Heart right ventricle (tissue), 16 donors: Measurements from ENCODE around the gene DTNB. TPM values are rescaled to one million over a fixed set of nuclear protein-coding genes. Genes with fewer than 3 reads are reported as not detected.
A peak's percentile ranks its signal among the peaks of the same experiment; 100 is the strongest.
"Not testable (repeated sequence)": the region's sequence is repeated elsewhere in the genome, so short reads cannot be mapped to it uniquely, and the experiment has no call there.

Experiments
- ATAC-seq, 8 donors: fragments of 200-7000 bp; cut with Tn5 transposase; one replicate each; pipeline ENCODE4 v1.9.1; 2020; ENCODE audit warnings: mild to moderate bottlenecking in 8 of 8, moderate library complexity in 8 of 8, moderate number of reproducible peaks in 1 of 8
- DNase-seq, 2 donors: peaks; one replicate each; pipeline ENCODE4 v3.0.0-alpha.2; 2020
- H3K27ac ChIP-seq, 10 donors: fragments of 200-600 bp; sonication (generic) in 2 of 10; one replicate each; pipeline versions ENCODE4 v1.5.0 to v1.8.0; 2020 to 2022; ENCODE audit warnings: mild to moderate bottlenecking in 3 of 10
- H3K27me3 ChIP-seq, 7 donors: fragments of 200-600 bp; one replicate each; pipeline ENCODE4 v1.8.0; 2021 to 2022; ENCODE audit warnings: mild to moderate bottlenecking in 2 of 7
- H3K36me3 ChIP-seq, 9 donors: fragments of 200-600 bp; sonication (generic) in 1 of 9; one replicate each; pipeline versions ENCODE4 v1.5.0 to v1.8.0; 2020 to 2022; ENCODE audit warnings: mild to moderate bottlenecking in 2 of 9
- H3K4me1 ChIP-seq, 9 donors: fragments of 200-600 bp; sonication (generic) in 1 of 9; one replicate each; pipeline versions ENCODE4 v1.5.0 to v1.8.0; 2020 to 2022; ENCODE audit warnings: mild to moderate bottlenecking in 4 of 9
- H3K4me3 ChIP-seq, 10 donors: fragments of 200-600 bp; sonication (generic) in 2 of 10; one replicate each; pipeline versions ENCODE4 v1.5.0 to v1.8.0; 2020 to 2022; ENCODE audit warnings: mild to moderate bottlenecking in 7 of 10, moderate library complexity in 2 of 10
- H3K9me3 ChIP-seq, 11 donors: fragments of 200-600 bp in 10 of 11; sonication (generic) in 2 of 11; one replicate each; pipeline versions ENCODE4 v1.5.0 to v1.8.0; 2013 to 2022; ENCODE audit warnings: mild to moderate bottlenecking in 2 of 11, control low read depth in 1 of 11, moderate library complexity in 1 of 11
- WGBS, 2 donors: extraction: QIAGEN DNeasy Blood & Tissue Kit; methylation state at CpG; one replicate each; pipeline ENCODE4 v1.1.7; 2013; ENCODE audit warnings: inconsistent platforms in 1 of 2; 5-methylcytosine and 5-hydroxymethylcytosine counted together
- intact Hi-C, 10 donors: fragments of 100-400 bp; cut with DNase I; formaldehyde crosslinking; loops; one replicate each; pipeline versions ENCODE4 v1.11.1 to v1.14.2; 2022
- polyA plus RNA-seq, 2 donors: library from polyadenylated mRNA; stranded (reverse); fragments of 200-250 nt; gene quantifications; one replicate each; pipeline ENCODE4 v1.2.3, GENCODE V29; 2013
- total RNA-seq, 10 donors: library from RNA; stranded (reverse); fragmentation: NEBNext Ultra II Directional in 3 of 10; extraction: Animal tissue kit (Norgen Biotek cat#: 25700) in 3 of 10; gene quantifications; one replicate each; pipeline versions ENCODE4 v1.2.1 to v1.2.4, GENCODE V29; 2021 to 2023
- TF ChIP-seq, protein P1 (sequence below), 9 donors: fragments of 200-600 bp; sonication (generic) in 2 of 9; IDR thresholded peaks; one replicate each; pipeline versions ENCODE4 v1.5.0 to v1.8.0; 2021 to 2022; ENCODE audit warnings: antibody characterized with exemption in 9 of 9, mild to moderate bottlenecking in 5 of 9, moderate library complexity in 1 of 9
- donor health status: Arrhythmogenic right ventricular cardiomyopathy.
- donor health status: ischemic (EF 13 %, LVEDD 7.1; RV severe dilation, severe dysfunction).
- donor health status: healthy with polysubstance abuse.
- donor health status: DM: no; HTN: yes; CAD: no.
- donor health status: DM: no; HTN: no; CAD: no.
- donor health status: ischemic (EF 25% LVEDD 6.9; RV normal size, moderate dysfunction).
- donor health status: ischemic (EF 25% LVEDD 5.7; RV mildly dilated, moderate dysfunction).
- donor health status: healthy.
- donor health status: DM: yes; HTN: yes; CAD: no.
- donor health status: Ischemic cardiomyopathy.
- donor health status: ischemic (EF 35%, LVEDD 5.7; RV mildly dilated, moderate dysfunction).
- donor health status: nonischemic (EF 11% LVEDD 7.7; RV severe dilation, severe dysfunction).
- donor health status: DM: yes; HTN: yes; CAD: no.
- donor health status: PGD.
- donor health status: ischemic (EF 29% LVEDD 5.4; RV normal size, mild dysfunction).
- donor health status: nonischemic (EF 23%, LVEDD 6.1; RV moderate dilation, normal function).

Gene DTNB
- total and polyA plus RNA-seq, 12 donors = 2.8 to 11.3 (median 7.8) TPM

DNA sequence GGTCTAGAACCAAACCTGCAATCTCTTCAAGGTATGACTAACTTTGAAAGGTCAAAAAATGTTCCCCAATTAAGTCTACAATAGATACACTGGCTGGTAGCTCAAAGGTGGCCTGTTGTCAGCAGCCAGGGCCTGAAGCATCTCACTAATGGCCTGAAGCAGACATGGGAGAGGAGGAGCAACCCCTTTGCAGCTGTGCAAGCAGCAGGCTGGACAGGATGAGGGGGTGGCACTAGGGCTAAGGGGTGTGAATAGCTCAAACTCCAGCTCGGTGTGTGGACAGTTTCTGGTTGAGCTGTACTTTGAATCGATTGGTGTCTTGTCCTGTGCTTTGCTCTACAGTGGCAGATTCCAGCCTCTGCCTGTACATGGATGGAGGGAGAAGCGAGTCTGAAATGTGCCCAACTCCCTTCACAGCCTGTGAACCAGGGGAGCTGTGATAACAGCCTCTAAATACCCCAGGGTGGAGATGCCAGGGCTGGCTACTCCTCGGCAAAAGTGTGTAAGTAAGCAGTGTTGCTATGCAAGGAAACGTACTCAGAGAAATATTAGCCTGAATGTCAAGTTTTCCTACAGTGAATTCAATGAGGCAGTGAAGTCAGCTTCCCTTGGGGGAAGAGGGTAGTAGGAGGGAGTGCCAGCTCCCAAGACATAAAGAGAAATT lies 34.7 kb upstream of the DTNB start:
- Histone ChIP-seq H3K4me1 (peaks cover 0 to 14% (median 0%) of the 10 kb centered on the region in 9 donors), H3K36me3 (no peaks in the 10 kb centered on the region), H3K27me3 (peaks cover 0 to 8% (median 0%) of the 10 kb centered on the region in 7 donors), H3K9me3 (no peaks in the 10 kb centered on the region), H3K27ac (no peak overlapping the region), H3K4me3 (no peak overlapping the region)
- 62 to 64% methylated on average over 5 of the region's 5 CpGs for WGBS, 2 donors
- no peak for DNase-seq
- no peak for ATAC-seq
- intact Hi-C loops = no loop called here
- TF ChIP-seq, protein P1, sequence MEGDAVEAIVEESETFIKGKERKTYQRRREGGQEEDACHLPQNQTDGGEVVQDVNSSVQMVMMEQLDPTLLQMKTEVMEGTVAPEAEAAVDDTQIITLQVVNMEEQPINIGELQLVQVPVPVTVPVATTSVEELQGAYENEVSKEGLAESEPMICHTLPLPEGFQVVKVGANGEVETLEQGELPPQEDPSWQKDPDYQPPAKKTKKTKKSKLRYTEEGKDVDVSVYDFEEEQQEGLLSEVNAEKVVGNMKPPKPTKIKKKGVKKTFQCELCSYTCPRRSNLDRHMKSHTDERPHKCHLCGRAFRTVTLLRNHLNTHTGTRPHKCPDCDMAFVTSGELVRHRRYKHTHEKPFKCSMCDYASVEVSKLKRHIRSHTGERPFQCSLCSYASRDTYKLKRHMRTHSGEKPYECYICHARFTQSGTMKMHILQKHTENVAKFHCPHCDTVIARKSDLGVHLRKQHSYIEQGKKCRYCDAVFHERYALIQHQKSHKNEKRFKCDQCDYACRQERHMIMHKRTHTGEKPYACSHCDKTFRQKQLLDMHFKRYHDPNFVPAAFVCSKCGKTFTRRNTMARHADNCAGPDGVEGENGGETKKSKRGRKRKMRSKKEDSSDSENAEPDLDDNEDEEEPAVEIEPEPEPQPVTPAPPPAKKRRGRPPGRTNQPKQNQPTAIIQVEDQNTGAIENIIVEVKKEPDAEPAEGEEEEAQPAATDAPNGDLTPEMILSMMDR (IDR thresholded peaks at IDR 0.05) = no peak

DNA sequence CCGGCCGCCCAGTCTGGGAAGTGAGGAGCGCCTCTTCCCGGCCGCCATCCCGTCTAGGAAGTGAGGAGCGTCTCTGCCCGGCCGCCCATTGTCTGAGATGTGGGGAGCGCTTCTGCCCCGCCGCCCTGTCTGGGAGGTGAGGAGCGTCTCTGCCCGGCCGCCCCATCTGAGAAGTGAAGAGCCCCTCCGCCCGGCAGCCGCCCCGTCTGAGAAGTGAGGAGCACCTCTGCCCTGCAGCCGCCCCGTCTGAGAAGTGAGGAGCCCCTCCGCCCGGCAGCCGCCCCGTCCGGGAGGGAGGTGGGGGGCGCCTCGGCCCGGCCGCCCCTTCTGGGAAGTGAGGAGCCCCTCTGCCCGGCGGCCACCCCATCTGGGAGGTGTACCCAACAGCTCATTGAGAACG lies 32.2 kb upstream of the DTNB start:
- intact Hi-C loops, ATAC-seq: not testable (repeated sequence)
- WGBS, 2 donors = 93 to 94% methylated on average over 29 to 33 of the region's 33 CpGs

DNA sequence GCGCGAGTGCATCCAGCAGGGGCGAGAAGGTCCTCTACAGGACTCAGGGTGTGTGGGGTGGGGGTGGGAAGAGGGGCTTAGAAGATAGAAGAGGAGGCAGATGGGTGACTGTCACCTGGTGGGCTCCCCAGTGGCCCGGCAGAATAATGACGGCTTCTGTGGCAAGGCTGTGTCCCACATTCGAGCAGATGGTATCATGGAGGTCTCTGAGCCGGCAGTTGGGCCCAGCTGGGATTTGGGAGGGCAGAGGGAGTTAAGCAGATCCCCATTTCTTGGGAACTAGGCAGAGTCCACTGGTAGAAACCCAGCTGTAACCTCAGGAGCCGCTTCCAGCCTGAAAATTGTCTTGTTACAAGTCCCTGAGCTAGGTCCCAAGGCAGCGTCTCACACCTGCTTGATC lies 28.4 kb upstream of the DTNB start:
- ATAC-seq (no peak), DNase-seq (no peak)
- Histone ChIP-seq H3K27me3 (peaks cover 0 to 5% (median 0%) of the 10 kb centered on the region in 7 donors), H3K4me1 (peaks cover 0 to 7% (median 0%) of the 10 kb centered on the region in 9 donors), H3K36me3 (no peaks in the 10 kb centered on the region), H3K27ac (no peak overlapping the region), H3K4me3 (no peak overlapping the region), H3K9me3 (no peaks in the 10 kb centered on the region)
- intact Hi-C loops = loop anchor here in 1 of 10 donors (5.0 kb wide), 1 partner anchor 94 kb away; no protein-coding TSS in a partner anchor
- 85 to 87% methylated on average over 9 of the region's 9 CpGs for WGBS, 2 donors
- TF ChIP-seq, protein P1 (IDR thresholded peaks at IDR 0.05) = no peak

More for the DNA sequence above, 32.2 kb upstream of the DTNB start:
- not testable (repeated sequence) for H3K9me3 ChIP-seq, H3K36me3 ChIP-seq, H3K4me1 ChIP-seq, DNase-seq, H3K27me3 ChIP-seq, H3K27ac ChIP-seq, H3K4me3 ChIP-seq

DNA sequence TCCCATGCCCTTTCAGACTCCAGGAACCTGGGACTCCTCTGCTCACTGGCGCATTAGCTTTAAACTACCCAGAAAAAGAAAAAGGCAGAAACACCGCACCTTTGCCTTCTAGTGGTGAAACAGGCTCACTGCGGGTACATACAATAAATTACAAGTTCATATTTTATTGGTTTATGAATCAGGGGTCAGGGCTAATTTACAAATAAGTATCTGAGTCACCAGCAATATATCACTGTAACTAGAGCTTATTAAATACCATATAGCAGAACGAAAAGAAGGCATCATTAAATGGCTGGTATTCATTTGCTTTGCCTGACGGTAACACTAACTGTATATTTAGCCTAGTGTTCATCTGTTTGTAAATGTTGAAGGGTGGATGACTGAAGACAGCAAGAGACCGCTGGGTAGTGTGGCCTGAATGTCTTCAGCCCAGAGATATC lies 26.9 kb upstream of the DTNB start:
- ATAC-seq = no peak
- intact Hi-C loops = loop anchor here in 1 of 10 donors (5.0 kb wide), 1 partner anchor 93 kb away; no protein-coding TSS in a partner anchor
- TF ChIP-seq, protein P1 (IDR thresholded peaks at IDR 0.05) = peak; percentile 45 to 73 (median 66)
- no peak for DNase-seq
- no peak overlapping the region for H3K4me3 ChIP-seq
- H3K27me3 ChIP-seq = peaks cover 0 to 15% (median 0%) of the 10 kb centered on the region in 7 donors
- no peak overlapping the region for H3K27ac ChIP-seq
- peaks cover 0 to 7% (median 0%) of the 10 kb centered on the region in 9 donors for H3K4me1 ChIP-seq
- WGBS, 2 donors = 41 to 52% methylated on average over 6 of the region's 6 CpGs
- H3K9me3 ChIP-seq = no peaks in the 10 kb centered on the region
- no peaks in the 10 kb centered on the region for H3K36me3 ChIP-seq

DNA sequence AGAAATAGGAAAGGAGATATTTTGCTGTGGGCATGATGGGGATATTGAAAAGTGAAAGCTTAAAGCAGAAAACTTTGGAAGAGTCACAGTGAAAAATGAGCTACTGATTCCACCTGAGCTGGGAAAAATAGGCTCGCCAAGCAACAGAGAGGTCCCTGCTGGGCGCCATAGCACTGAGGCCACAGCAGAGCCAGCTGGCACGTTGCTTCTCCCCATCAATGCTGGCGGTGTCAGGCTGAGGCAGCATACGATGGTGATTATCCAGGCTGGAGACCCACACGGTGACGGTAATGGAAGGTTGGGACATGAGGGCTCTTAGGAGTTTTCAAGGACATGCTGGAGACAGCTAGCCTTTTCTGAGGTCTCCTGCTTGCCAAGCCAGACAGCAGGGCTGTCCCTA lies 25.8 kb upstream of the DTNB start:
- H3K27me3 ChIP-seq = peaks cover 0 to 15% (median 0%) of the 10 kb centered on the region in 7 donors
- H3K4me1 ChIP-seq = peaks cover 0 to 7% (median 0%) of the 10 kb centered on the region in 9 donors
- intact Hi-C loops = no loop called here
- H3K27ac ChIP-seq = no peak overlapping the region
- 91 to 93% methylated on average over 7 of the region's 7 CpGs for WGBS, 2 donors
- no peaks in the 10 kb centered on the region for H3K36me3 ChIP-seq
- DNase-seq (no peak), ATAC-seq (no peak)
- TF ChIP-seq, protein P1 (IDR thresholded peaks at IDR 0.05) = no peak
- no peak overlapping the region for H3K4me3 ChIP-seq
- no peaks in the 10 kb centered on the region for H3K9me3 ChIP-seq
